ENCODE results near the gene SRGAP1. TPM values are rescaled to one million over a fixed set of nuclear protein-coding genes. Genes with fewer than 3 reads are reported as not detected.

The SRGAP1 gene
- total and polyA plus RNA-seq, 2 of the 13 experiments (the other 11 are each of a cell fraction or from before 2014, with no cell fraction given) = 1.6 to 3.4 TPM

DNA sequence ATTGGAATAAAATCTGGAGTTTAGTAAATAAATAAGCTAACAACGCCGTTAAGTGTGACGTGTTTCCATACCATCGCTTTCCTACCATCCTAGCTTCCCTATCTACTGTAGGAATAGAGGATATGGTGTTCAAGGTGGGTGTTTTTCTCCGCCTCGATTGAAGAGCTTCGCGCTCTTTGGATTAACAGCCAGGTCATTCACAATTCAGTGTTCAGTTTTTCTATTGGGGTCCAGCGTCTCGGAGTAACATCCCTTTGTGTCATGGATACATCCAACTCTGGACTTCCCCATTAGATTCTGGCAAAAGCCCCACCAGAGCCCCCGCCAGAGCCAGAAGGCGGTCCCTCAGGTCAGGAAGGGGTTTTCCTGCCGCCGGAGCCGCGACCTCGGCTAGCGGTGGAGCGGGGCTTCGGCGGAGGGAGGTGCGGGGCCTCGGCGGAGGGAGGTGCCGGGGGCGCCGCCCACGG lies 1.2 kb upstream of the SRGAP1 start (continued):
- TF ChIP-seq ZNF431 (CRISPR knock-in tag; IDR thresholded peaks at IDR 0.05; ENCODE audit: borderline replicate concordance, low read depth) (no peak), EZH2 (conservative IDR thresholded peaks at IDR 0.05; ENCODE audit: low read depth, low read length) (no peak), SOX6 (IDR thresholded peaks at IDR 0.05) (no peak), SOX6 (CRISPR knock-in tag; IDR thresholded peaks at IDR 0.05) (no peak), ZNF616 (CRISPR knock-in tag; IDR thresholded peaks at IDR 0.05; ENCODE audit: low read depth) (no peak), ZNF331 (CRISPR knock-in tag; IDR thresholded peaks at IDR 0.05) (no peak), TP53 (CRISPR knock-in tag; conservative IDR thresholded peaks at IDR 0.05) (no peak), XBP1 (CRISPR knock-in tag; IDR thresholded peaks at IDR 0.05) (no peak)
- TF ChIP-seq, protein P1, sequence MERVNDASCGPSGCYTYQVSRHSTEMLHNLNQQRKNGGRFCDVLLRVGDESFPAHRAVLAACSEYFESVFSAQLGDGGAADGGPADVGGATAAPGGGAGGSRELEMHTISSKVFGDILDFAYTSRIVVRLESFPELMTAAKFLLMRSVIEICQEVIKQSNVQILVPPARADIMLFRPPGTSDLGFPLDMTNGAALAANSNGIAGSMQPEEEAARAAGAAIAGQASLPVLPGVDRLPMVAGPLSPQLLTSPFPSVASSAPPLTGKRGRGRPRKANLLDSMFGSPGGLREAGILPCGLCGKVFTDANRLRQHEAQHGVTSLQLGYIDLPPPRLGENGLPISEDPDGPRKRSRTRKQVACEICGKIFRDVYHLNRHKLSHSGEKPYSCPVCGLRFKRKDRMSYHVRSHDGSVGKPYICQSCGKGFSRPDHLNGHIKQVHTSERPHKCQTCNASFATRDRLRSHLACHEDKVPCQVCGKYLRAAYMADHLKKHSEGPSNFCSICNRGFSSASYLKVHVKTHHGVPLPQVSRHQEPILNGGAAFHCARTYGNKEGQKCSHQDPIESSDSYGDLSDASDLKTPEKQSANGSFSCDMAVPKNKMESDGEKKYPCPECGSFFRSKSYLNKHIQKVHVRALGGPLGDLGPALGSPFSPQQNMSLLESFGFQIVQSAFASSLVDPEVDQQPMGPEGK (CRISPR knock-in tag; IDR thresholded peaks at IDR 0.05) = 0 out of 2 replicates have a peak, but pooled peaks have one; percentile 10
- TF ChIP-seq, protein P2, sequence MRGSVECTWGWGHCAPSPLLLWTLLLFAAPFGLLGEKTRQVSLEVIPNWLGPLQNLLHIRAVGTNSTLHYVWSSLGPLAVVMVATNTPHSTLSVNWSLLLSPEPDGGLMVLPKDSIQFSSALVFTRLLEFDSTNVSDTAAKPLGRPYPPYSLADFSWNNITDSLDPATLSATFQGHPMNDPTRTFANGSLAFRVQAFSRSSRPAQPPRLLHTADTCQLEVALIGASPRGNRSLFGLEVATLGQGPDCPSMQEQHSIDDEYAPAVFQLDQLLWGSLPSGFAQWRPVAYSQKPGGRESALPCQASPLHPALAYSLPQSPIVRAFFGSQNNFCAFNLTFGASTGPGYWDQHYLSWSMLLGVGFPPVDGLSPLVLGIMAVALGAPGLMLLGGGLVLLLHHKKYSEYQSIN (CRISPR knock-in tag; IDR thresholded peaks at IDR 0.05; ENCODE audit: borderline replicate concordance) = no peak
- TF ChIP-seq, protein P3, sequence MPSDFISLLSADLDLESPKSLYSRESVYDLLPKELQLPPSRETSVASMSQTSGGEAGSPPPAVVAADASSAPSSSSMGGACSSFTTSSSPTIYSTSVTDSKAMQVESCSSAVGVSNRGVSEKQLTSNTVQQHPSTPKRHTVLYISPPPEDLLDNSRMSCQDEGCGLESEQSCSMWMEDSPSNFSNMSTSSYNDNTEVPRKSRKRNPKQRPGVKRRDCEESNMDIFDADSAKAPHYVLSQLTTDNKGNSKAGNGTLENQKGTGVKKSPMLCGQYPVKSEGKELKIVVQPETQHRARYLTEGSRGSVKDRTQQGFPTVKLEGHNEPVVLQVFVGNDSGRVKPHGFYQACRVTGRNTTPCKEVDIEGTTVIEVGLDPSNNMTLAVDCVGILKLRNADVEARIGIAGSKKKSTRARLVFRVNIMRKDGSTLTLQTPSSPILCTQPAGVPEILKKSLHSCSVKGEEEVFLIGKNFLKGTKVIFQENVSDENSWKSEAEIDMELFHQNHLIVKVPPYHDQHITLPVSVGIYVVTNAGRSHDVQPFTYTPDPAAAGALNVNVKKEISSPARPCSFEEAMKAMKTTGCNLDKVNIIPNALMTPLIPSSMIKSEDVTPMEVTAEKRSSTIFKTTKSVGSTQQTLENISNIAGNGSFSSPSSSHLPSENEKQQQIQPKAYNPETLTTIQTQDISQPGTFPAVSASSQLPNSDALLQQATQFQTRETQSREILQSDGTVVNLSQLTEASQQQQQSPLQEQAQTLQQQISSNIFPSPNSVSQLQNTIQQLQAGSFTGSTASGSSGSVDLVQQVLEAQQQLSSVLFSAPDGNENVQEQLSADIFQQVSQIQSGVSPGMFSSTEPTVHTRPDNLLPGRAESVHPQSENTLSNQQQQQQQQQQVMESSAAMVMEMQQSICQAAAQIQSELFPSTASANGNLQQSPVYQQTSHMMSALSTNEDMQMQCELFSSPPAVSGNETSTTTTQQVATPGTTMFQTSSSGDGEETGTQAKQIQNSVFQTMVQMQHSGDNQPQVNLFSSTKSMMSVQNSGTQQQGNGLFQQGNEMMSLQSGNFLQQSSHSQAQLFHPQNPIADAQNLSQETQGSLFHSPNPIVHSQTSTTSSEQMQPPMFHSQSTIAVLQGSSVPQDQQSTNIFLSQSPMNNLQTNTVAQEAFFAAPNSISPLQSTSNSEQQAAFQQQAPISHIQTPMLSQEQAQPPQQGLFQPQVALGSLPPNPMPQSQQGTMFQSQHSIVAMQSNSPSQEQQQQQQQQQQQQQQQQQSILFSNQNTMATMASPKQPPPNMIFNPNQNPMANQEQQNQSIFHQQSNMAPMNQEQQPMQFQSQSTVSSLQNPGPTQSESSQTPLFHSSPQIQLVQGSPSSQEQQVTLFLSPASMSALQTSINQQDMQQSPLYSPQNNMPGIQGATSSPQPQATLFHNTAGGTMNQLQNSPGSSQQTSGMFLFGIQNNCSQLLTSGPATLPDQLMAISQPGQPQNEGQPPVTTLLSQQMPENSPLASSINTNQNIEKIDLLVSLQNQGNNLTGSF (CRISPR knock-in tag; IDR thresholded peaks at IDR 0.05) = no peak
